Coronary artery (tissue), 2 donors: Measurements from ENCODE around the gene TENT4B.
"Not testable (repeated sequence)": the region's sequence is repeated elsewhere in the genome, so short reads cannot be mapped to it uniquely, and the experiment has no call there.

Experiments
- DNase-seq: peaks from one replicate; pipeline ENCODE4 v3.0.0-alpha.2; 2017; ENCODE audit warnings: low spot score
- H3K27ac ChIP-seq, 2 donors: fragments of 200-600 bp; sonication (generic); one replicate each; pipeline ENCODE4 v1.5.1; 2016 to 2019
- H3K4me3 ChIP-seq: fragments of 200-600 bp; sonication (generic); 2 replicates; pipeline ENCODE4 v1.5.1; 2016; ENCODE audit warnings: mild to moderate bottlenecking, moderate library complexity
- TF ChIP-seq, protein P1 (sequence below): fragments of 200-600 bp; sonication (generic); IDR thresholded peaks from one replicate; pipeline ENCODE4 v1.5.1; 2019; ENCODE audit warnings: antibody characterized with exemption

Gene TENT4B

GRCh38 chr16:50228364-50228868 lies 75.3 kb downstream of the TENT4B start:
- Histone ChIP-seq H3K4me3 (no peak overlapping the region), H3K27ac (no peak overlapping the region)
- no peak for DNase-seq
- TF ChIP-seq, protein P1, sequence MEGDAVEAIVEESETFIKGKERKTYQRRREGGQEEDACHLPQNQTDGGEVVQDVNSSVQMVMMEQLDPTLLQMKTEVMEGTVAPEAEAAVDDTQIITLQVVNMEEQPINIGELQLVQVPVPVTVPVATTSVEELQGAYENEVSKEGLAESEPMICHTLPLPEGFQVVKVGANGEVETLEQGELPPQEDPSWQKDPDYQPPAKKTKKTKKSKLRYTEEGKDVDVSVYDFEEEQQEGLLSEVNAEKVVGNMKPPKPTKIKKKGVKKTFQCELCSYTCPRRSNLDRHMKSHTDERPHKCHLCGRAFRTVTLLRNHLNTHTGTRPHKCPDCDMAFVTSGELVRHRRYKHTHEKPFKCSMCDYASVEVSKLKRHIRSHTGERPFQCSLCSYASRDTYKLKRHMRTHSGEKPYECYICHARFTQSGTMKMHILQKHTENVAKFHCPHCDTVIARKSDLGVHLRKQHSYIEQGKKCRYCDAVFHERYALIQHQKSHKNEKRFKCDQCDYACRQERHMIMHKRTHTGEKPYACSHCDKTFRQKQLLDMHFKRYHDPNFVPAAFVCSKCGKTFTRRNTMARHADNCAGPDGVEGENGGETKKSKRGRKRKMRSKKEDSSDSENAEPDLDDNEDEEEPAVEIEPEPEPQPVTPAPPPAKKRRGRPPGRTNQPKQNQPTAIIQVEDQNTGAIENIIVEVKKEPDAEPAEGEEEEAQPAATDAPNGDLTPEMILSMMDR: no peak

DNA sequence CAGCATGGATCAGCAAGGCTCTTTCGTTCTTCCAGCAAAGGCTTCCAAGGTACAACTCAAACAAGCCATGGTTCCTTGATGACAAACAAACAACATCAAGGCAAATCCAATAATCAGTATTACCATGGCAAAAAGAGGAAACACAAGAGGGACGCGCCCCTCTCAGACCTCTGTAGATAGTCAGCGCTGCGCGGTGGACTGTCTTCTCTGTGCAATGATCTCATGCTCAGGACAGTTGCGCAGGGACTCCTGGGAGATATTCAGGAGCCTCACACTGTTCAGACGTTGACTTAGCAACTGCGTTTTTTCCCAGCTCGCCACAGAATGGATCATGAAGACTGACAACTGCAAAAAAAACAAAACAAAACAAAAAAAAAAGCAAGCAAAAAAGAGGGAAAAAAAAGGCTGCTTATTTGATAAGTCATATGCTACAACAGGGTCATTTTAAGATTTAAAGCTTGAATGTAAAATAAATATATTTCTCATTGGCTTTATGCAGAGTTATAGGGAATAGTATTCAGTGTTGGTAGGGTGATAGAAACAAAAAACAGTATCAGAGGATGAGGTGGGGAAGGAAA lies 76.1 kb downstream of the TENT4B start:
- Histone ChIP-seq H3K27ac (no peak overlapping the region), H3K4me3 (no peak overlapping the region)
- no peak for DNase-seq
- TF ChIP-seq, protein P1: no peak

DNA sequence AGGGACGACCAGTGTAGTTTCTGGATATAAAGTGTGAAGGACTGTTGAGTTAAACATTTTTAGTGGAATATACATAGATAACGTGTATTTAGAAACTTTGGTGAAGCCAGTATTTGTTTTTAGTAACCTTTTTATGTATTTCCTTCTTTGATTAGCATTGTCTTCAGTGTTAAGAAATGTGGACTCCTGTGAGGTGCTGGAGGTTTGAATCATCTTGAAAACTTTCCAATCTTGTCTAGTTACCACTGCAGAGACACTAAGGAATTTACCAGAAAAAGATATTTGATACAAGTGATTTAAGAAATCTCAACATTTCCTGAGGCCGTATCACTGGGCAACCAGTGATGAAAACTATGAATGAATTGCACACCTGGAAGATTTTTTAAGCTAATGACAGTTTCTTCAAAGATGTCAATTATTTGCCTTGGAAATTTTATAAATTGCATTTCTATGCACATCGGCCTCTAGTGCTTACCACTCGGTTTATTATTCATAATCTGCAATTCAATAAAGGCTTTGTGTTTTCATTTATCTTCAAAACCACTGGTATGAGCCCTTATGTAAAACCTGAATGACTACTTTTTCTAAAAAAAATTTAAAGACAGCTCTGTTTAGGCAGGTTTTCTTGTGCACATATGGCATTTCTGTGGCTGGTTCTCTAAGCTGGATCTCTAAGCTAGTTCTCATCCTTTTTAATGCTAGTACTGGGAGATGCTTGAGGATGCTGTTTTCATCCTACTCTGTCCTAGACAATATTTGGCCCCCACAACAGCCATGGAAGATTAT lies 81.9 kb downstream of the TENT4B start:
- TF ChIP-seq, protein P1: no peak
- no peak for DNase-seq
- Histone ChIP-seq H3K4me3 (no peak overlapping the region), H3K27ac (no peak overlapping the region)

- no peak for DNase-seq
- H3K27ac ChIP-seq: no peak overlapping the region
- TF ChIP-seq, protein P1: no peak
- H3K4me3 ChIP-seq: no peak overlapping the region
Measured at GRCh38 chr16:50235581-50235980, 82.5 kb downstream of the TENT4B start.

- TF ChIP-seq, protein P1: no peak
- Histone ChIP-seq H3K4me3 (no peak overlapping the region), H3K27ac (no peak overlapping the region)
- no peak for DNase-seq
Measured at GRCh38 chr16:50238314-50238713, 85.2 kb downstream of the TENT4B start.

DNA sequence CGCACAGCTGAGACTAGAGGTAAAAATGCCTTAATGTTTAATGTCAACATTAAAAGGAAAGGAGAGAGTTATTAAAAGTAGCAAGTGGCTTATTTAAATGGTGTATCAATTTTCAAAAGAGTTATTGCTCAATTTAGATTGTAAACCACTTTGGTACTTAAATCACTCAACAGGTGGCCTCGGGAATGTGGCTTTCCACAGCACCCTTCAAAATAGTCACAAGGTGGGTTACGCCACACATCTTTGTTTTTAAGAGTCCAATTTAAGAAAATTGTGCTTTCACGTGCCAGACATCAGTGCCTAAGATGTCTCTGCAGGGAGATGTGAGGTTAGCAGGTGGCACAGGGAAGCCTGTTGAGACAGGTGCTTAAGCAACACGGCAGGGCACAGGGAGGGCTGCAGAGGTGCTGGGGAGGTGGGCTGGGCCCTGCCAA lies 85.8 kb downstream of the TENT4B start:
- DNase-seq: no peak
- H3K27ac ChIP-seq: no peak overlapping the region

GRCh38 chr16:50243024-50243423 lies 89.9 kb downstream of the TENT4B start:
- H3K27ac ChIP-seq, H3K4me3 ChIP-seq, DNase-seq: not testable (repeated sequence)

More for the DNA sequence above, 85.8 kb downstream of the TENT4B start:
- TF ChIP-seq, protein P1: no peak
- no peak overlapping the region for H3K4me3 ChIP-seq
